Esophagus muscularis mucosa (tissue), 4 donors: ENCODE data around the gene TMEM120B.

Experiments used
- EP300 ChIP-seq: sonication (generic); formaldehyde crosslinking; IDR thresholded peaks from one replicate; pipeline ENCODE4 v1.6.1; 2017; ENCODE audit warnings: antibody characterized with exemption
- POLR2A ChIP-seq: fragments of 450-650 bp; IDR thresholded peaks from one replicate; pipeline ENCODE4 v1.6.1; 2017; ENCODE audit warnings: antibody characterized with exemption, moderate library complexity, mild to moderate bottlenecking, low read depth
- POLR2AphosphoS5 ChIP-seq, 2 donors: sonication (generic); formaldehyde crosslinking; IDR thresholded peaks; one replicate each; pipeline ENCODE4 v1.6.1; 2017; ENCODE audit warnings: antibody characterized with exemption in 2 of 2
- TF ChIP-seq, protein P1 (sequence below), 3 experiments: fragments of 200-600 bp in 2 of 3; fragments of 450-650 bp in 1 of 3; sonication (generic) in 2 of 3; IDR thresholded peaks; one replicate each; pipeline ENCODE4 v1.5.1; 2017 to 2019; ENCODE audit warnings: antibody characterized with exemption in 3 of 3, mild to moderate bottlenecking in 2 of 3, moderate library complexity in 1 of 3

- TF ChIP-seq, protein P1, sequence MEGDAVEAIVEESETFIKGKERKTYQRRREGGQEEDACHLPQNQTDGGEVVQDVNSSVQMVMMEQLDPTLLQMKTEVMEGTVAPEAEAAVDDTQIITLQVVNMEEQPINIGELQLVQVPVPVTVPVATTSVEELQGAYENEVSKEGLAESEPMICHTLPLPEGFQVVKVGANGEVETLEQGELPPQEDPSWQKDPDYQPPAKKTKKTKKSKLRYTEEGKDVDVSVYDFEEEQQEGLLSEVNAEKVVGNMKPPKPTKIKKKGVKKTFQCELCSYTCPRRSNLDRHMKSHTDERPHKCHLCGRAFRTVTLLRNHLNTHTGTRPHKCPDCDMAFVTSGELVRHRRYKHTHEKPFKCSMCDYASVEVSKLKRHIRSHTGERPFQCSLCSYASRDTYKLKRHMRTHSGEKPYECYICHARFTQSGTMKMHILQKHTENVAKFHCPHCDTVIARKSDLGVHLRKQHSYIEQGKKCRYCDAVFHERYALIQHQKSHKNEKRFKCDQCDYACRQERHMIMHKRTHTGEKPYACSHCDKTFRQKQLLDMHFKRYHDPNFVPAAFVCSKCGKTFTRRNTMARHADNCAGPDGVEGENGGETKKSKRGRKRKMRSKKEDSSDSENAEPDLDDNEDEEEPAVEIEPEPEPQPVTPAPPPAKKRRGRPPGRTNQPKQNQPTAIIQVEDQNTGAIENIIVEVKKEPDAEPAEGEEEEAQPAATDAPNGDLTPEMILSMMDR (IDR thresholded peaks at IDR 0.05): no peak
- TF ChIP-seq POLR2AphosphoS5 (IDR thresholded peaks at IDR 0.05): peak in 1 of 2 donors; percentile 32
- no peak for TF ChIP-seq EP300
- no peak for TF ChIP-seq POLR2A
These were observed 53.0 kb downstream of the TMEM120B start for GRCh38 chr12:121765573-121765972.
